Osteocyte (in vitro differentiated cells): ENCODE data around the gene ZNF775. TPM values are rescaled to one million over a fixed set of nuclear protein-coding genes. Genes with fewer than 3 reads are reported as not detected.

Experiments
- DNase-seq: peaks from one replicate; pipeline ENCODE4 v3.0.0; 2021; ENCODE audit warnings: mixed read lengths; ENCODE audit not compliant: unreplicated experiment; ENCODE audit errors: extremely low spot score
- H3K27ac Mint-ChIP-seq: one replicate; pipeline ENCODE4 v1.8.0; 2021; ENCODE audit warnings: mild to moderate bottlenecking, mixed read lengths; ENCODE audit not compliant: unreplicated experiment
- H3K27me3 Mint-ChIP-seq: one replicate; pipeline ENCODE4 v1.8.0; 2021; ENCODE audit warnings: mixed read lengths; ENCODE audit not compliant: unreplicated experiment
- H3K36me3 Mint-ChIP-seq: one replicate; pipeline ENCODE4 v1.8.0; 2021; ENCODE audit warnings: mixed read lengths; ENCODE audit not compliant: unreplicated experiment
- H3K4me1 Mint-ChIP-seq: one replicate; pipeline ENCODE4 v1.8.0; 2021; ENCODE audit warnings: mixed read lengths; ENCODE audit not compliant: unreplicated experiment
- H3K4me3 Mint-ChIP-seq: one replicate; pipeline ENCODE4 v1.8.0; 2021; ENCODE audit warnings: mild to moderate bottlenecking, moderate library complexity, mixed read lengths; ENCODE audit not compliant: unreplicated experiment
- H3K9me3 Mint-ChIP-seq: one replicate; pipeline ENCODE4 v1.8.0; 2021; ENCODE audit warnings: mixed read lengths; ENCODE audit not compliant: unreplicated experiment
- total RNA-seq: library from RNA; stranded (reverse); gene quantifications from 2 replicates; pipeline ENCODE4 v1.2.1, GENCODE V29; 2021
- TF ChIP-seq, protein P1 (sequence below): fragments of 200-600 bp; sonication (generic); IDR thresholded peaks from 2 replicates; pipeline ENCODE4 v1.5.0; 2021; ENCODE audit warnings: antibody characterized with exemption, mild to moderate bottlenecking, moderate library complexity

The ZNF775 gene
- total RNA-seq, 1 donor from 2014 or later, result 5.9 TPM

DNA sequence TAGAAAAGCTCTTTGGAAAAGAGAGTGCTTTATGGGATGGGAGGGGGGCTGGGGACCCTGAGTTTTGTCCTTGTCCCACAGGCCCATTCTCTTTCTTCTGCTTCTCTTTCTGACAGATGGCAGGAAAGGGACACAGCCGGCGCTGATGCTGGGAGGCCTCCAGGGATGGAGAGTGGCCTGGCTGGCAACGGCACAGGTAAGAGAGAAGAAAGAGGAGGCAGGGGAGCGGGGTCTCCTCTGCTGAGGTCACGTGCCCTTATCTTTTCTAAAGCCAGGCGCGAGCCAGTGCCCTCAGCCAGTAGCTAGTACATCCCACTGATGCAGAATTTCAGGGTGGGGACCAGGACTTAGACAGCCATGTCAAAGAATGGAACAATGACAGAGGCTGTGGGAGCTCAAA is 9.2 kb downstream of the ZNF775 start:
- no peak overlapping the region for H3K4me3 Mint-ChIP-seq
- peaks cover 10% of the 10 kb centered on the region for H3K4me1 Mint-ChIP-seq
- no peaks in the 10 kb centered on the region for H3K9me3 Mint-ChIP-seq
- no peak for DNase-seq
- TF ChIP-seq, protein P1, sequence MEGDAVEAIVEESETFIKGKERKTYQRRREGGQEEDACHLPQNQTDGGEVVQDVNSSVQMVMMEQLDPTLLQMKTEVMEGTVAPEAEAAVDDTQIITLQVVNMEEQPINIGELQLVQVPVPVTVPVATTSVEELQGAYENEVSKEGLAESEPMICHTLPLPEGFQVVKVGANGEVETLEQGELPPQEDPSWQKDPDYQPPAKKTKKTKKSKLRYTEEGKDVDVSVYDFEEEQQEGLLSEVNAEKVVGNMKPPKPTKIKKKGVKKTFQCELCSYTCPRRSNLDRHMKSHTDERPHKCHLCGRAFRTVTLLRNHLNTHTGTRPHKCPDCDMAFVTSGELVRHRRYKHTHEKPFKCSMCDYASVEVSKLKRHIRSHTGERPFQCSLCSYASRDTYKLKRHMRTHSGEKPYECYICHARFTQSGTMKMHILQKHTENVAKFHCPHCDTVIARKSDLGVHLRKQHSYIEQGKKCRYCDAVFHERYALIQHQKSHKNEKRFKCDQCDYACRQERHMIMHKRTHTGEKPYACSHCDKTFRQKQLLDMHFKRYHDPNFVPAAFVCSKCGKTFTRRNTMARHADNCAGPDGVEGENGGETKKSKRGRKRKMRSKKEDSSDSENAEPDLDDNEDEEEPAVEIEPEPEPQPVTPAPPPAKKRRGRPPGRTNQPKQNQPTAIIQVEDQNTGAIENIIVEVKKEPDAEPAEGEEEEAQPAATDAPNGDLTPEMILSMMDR, result no peak
- no peaks in the 10 kb centered on the region for H3K36me3 Mint-ChIP-seq
- H3K27ac Mint-ChIP-seq, result no peak overlapping the region
- H3K27me3 Mint-ChIP-seq, result no peaks in the 10 kb centered on the region

DNA sequence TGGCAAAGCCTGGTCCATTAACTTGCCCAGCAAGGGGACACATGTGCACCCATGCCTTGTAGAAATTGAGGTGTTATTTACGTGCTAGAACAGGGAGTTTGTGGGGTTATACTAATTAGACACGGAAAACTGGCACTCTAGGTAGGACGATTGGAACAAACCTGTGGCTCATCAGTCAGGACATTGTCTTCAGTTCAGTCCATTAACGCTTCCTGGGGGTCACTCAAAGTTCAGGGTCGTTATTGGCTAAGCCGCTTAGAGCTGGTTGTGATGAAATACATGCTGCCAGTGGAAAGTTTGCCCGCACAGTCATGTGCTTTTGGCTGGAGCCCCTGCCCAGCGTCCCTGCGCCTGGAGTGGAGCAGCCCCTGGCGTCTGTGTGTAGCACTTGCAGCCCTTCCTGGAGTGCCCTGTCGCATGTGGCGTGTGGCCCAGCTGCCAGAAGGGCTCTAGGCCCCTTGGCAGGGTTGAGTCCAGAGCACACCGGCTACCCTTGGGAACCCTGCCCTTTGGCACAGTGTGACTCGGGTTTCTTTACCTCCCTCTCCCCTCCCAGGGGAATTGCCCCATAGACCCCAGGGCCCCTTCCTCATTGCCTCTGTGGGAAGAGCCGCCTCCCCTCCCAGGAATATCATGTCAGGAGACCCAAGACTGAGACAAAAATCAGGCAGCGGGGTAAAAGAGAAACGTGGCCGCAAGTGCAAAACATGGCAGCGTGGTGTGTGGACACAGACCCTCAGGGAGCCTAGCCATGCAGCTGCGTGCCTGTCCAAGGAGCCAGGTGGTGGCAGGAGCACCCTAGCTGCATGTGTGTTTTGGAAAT is 9.8 kb downstream of the ZNF775 start:
- Mint-ChIP-seq H3K9me3 (no peaks in the 10 kb centered on the region), H3K27me3 (no peaks in the 10 kb centered on the region), H3K4me1 (peaks cover 10% of the 10 kb centered on the region), H3K36me3 (no peaks in the 10 kb centered on the region), H3K4me3 (no peak overlapping the region), H3K27ac (no peak overlapping the region)
- TF ChIP-seq, protein P1, result peak; percentile 12
- no peak for DNase-seq

DNA sequence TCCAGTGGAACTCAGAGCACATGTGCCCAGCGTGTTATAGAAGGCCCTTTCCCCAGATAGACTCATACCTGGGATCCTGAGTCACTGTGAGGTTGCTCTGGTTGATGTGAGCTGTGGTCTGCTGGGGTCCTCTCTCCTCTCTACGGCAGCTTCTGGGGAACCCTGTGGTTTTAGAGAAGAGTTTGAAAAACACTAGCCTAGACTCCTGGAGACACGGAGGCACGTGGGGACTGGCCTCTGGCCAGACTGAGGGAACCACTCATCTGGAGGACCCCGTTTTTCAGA is 10.3 kb downstream of the ZNF775 start:
- Mint-ChIP-seq H3K4me1 (peaks cover 10% of the 10 kb centered on the region), H3K4me3 (no peak overlapping the region), H3K36me3 (no peaks in the 10 kb centered on the region), H3K27ac (no peak overlapping the region), H3K27me3 (no peaks in the 10 kb centered on the region), H3K9me3 (no peaks in the 10 kb centered on the region)
- TF ChIP-seq, protein P1, result no peak
- no peak for DNase-seq

DNA sequence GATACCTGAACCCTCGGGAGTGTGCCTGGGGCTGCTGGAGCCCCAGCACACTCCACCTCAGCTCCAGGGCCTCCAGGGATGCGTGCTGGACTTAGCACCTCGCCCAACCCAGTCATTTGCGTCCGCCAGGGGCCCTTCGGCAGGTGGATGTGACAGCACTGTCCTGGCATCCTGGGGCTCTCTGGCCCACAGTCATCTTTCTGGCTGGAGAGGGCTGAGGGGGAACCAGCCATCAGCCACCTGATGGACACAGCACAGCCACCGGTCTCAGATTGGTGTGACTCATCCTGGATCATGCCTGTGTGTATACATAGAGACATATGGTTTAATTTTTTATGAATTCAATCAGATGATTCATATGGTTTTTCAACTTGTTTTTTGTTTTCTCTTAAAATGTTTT is 11.1 kb downstream of the ZNF775 start:
- Mint-ChIP-seq H3K9me3 (no peaks in the 10 kb centered on the region), H3K27me3 (no peaks in the 10 kb centered on the region), H3K36me3 (no peaks in the 10 kb centered on the region), H3K27ac (no peak overlapping the region), H3K4me3 (no peak overlapping the region), H3K4me1 (peaks cover 10% of the 10 kb centered on the region)
- TF ChIP-seq, protein P1, result no peak
- no peak for DNase-seq

DNA sequence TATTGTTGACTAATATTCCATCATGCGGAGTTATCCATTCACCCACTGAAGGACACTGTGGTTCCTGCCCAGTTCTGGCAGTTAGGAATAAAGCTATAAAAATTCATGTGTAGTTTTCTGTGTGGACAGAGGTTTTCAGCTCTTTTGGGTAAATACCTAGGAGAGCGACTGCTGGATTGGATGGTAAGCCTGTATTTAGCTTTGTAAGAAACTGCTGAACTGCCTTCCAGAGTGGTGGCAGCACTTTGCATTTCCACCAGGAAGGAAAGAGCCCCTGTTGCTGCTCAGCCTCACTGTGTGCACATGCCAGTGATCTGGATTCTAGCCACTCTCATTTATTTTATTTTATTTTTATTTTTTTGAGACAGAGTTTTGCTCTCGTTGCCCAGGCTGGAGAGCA is 14.2 kb downstream of the ZNF775 start:
- TF ChIP-seq, protein P1, result no peak
- no peak for DNase-seq
- H3K27ac Mint-ChIP-seq, result no peak overlapping the region
- H3K9me3 Mint-ChIP-seq, result no peaks in the 10 kb centered on the region
- H3K4me3 Mint-ChIP-seq, result no peak overlapping the region
- no peaks in the 10 kb centered on the region for H3K36me3 Mint-ChIP-seq
- no peaks in the 10 kb centered on the region for H3K27me3 Mint-ChIP-seq
- H3K4me1 Mint-ChIP-seq, result peaks cover 10% of the 10 kb centered on the region
